GM21528 (cell line): ENCODE measurements around the gene KRT78.

Source experiments
- ATAC-seq: cut with Tn5 transposase; IDR thresholded peaks from one replicate; pipeline ENCODE4 v1.9.1; 2021; ENCODE audit warnings: mild to moderate bottlenecking, moderate library complexity; ENCODE audit not compliant: unreplicated experiment, low FRiP score

Gene KRT78

GRCh38 chr12:52826611-52827498 is 21.9 kb downstream of the KRT78 start:
- no peak for ATAC-seq

- ATAC-seq: no peak
Measured at GRCh38 chr12:52825961-52826360, 22.8 kb downstream of the KRT78 start.

DNA sequence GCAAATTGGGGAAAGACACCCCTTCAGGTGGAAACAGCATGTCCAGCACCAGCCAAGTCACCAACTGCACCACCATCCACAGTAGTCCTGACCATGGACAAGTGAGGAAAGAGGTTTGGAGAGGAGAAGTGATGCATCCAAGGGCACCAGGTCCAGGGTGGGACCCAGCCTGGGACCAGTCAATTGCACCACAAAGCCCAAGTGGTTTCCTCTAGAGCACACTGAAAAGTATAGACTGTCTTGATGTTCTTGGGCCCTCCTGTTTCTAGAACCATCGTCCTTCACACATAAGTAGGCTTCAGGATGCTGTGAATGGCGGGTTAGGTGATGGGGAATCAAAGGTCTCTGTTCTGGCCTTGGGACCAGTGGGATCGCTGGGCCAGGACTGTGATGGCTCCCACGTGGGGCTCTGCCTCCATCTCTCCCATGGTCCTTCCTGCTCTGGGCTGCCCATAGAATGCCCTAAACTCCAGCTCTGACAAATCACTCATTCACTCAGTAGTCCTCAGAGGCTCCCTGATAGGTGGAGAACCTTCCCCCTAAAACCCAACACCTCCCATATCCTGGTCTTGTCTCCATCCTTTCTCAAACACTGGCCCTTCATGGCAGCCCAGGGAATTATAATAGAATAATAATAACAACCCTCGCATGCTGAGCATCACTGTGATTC is 23.9 kb downstream of the KRT78 start:
- ATAC-seq: no peak

GRCh38 chr12:52823761-52824450 is 24.9 kb downstream of the KRT78 start:
- ATAC-seq: no peak

GRCh38 chr12:52822771-52823510 is 25.9 kb downstream of the KRT78 start:
- no peak for ATAC-seq

DNA sequence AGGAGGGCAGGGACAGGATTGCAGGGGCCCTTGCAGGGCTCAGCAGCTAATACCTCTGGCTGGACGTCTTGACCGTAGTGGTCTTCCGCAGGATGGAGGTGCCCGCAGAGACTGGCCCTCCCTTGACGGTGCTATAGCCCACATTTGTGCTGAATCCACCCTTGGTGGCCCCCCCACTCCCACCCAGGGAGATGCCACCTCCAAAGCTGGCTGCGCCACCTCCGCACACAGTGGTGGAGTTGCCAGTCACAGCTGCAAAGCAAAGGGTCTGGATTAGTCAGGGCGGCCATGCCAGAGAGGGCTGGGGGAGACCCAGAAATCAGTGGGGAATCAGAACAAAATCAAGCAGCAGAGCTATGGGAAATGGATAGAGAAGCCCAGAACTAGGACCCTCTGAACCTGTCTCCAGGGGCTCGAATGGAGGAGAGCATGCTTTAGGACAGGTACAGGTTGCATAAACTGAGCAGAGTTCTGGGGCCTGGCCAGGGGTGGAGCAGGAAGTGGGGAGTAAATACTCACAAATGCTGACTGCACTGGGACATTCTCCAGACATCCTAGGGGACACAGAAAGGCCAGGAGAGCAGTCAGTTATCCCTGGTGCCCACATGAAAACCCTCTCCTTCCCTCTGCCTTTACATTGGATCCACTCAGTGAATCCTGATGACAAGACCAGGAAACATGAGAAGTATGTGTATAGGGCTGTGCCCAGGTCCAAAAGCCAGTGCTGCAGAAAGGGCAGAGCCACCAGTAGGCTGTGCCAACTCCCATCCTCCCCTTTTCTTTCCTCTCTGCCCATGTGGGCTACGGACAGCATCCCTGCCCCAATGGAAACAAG is 26.8 kb downstream of the KRT78 start:
- no peak for ATAC-seq

- no peak for ATAC-seq
Measured at GRCh38 chr12:52821071-52821730, 27.6 kb downstream of the KRT78 start.

GRCh38 chr12:52820521-52820920 is 28.3 kb downstream of the KRT78 start:
- ATAC-seq: no peak

GRCh38 chr12:52819731-52820510 is 28.9 kb downstream of the KRT78 start:
- no peak for ATAC-seq

- no peak for ATAC-seq
Measured at GRCh38 chr12:52818887-52819420, 29.8 kb downstream of the KRT78 start.

DNA sequence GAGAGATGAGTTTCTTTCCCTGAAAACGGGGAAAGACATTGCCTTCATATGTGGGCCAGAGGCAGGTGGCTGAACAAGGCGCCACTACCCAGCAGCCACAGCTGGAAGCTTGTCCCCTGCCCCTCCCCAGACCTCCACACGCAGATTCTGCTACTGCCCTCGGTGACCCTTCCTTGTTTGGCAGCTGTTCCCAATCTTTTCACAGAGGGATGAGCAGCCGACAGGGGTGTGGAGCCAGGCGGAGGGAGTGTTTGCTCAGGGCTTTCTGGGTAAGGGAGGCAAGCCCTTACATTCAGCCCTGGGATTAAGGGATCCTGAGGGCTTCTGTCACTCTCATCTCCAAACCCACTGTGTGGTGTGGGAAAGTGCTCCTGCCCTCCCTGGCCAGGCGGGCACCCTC is 30.4 kb downstream of the KRT78 start:
- no peak for ATAC-seq

DNA sequence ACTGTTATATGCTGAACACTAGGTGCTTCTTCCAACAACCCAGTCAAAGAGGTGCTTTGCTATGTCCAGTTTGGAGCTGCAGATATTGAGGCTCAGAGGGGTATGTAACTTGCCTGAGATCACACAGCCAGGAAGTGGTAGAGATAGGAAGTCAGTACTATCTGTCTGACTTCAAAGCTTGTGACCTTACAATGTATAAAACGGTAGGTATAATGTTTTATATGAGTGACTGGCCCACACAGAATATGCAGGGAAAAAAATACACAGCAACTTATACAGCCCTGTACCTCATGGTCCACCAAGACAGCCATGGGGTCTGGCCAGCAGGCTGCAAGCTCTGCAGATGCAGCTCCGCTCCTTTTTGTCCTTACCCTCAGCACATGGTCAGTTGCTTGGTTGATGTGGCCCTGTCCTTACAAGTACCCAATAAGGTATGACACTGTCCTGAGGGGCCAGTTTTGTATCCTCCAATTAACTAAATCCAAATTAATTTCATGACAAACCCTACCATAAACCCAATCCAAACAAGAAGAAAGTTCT is 31.0 kb downstream of the KRT78 start:
- no peak for ATAC-seq

DNA sequence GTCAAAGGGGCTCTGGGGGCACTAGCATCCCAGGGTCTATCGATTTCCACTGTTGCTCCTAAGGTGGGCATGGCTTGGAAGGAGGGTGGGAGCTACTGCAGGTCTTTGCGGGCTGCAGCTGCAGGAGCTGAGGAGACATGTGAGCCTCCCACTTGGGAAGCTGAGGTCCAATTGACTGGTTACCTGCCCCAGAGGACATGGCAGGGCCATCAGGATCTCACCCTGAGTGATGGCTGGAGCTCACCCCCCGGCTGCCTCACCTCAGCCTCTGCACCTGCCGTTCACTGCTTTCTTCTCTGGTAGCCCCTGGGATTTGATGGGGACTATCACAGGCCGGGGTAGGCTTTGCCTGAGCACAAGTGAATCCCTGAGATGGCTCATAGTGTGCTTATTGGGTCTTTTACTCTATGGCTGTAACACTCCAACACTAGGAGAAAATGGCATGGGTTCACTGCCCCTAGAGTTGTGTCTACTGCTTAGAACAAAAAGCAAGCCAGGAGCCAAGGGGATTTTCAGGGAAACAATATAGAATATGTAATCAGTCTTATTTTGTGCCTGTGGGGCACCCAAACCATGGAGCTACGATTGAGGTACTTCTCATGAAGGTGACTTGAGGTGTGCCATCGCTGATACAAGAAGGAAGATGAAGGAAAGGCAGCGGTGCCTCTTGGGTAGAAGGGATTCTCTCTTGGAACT is 31.6 kb downstream of the KRT78 start:
- no peak for ATAC-seq

GRCh38 chr12:52815676-52816588 is 32.9 kb downstream of the KRT78 start:
- no peak for ATAC-seq

- no peak for ATAC-seq
Measured at GRCh38 chr12:52815161-52815560, 33.6 kb downstream of the KRT78 start.

- ATAC-seq: no peak
Measured at GRCh38 chr12:52814710-52815155, 34.1 kb downstream of the KRT78 start.
